Measurements from ENCODE around the gene TARS2.

- no peak for TF ChIP-seq CTCF (IDR thresholded peaks at IDR 0.05)
- no peak for TF ChIP-seq POLR2A (IDR thresholded peaks at IDR 0.05)
Observed at GRCh38 chr1:150472601-150473200, 14.5 kb upstream of the TARS2 start.

All from testis (tissue), 2 donors.